Mesothelial cell of epicardium (in vitro differentiated cells): ENCODE measurements around the gene HPCAL1. TPM values are rescaled to one million over a fixed set of nuclear protein-coding genes. Genes with fewer than 3 reads are reported as not detected.

Experiments used
- DNase-seq, 2 experiments: peaks; one replicate each; pipeline ENCODE4 v3.0.0; 2021; ENCODE audit warnings: low spot score in 2 of 2; ENCODE audit not compliant: unreplicated experiment in 2 of 2
- H3K27ac Mint-ChIP-seq: 2 replicates; pipeline ENCODE4 v1.8.0; 2021; ENCODE audit warnings: mixed read lengths
- H3K27me3 Mint-ChIP-seq: 2 replicates; pipeline ENCODE4 v1.8.0; 2021; ENCODE audit warnings: low read depth, mixed read lengths
- H3K36me3 Mint-ChIP-seq: 2 replicates; pipeline ENCODE4 v1.8.0; 2021; ENCODE audit warnings: mixed read lengths
- H3K4me1 Mint-ChIP-seq: 2 replicates; pipeline ENCODE4 v1.8.0; 2021; ENCODE audit warnings: mixed read lengths
- H3K4me3 Mint-ChIP-seq: 2 replicates; pipeline ENCODE4 v1.8.0; 2021; ENCODE audit warnings: mild to moderate bottlenecking, moderate library complexity, mixed read lengths
- H3K9me3 Mint-ChIP-seq: 2 replicates; pipeline ENCODE4 v1.8.0; 2021; ENCODE audit warnings: mixed read lengths
- CTCF ChIP-seq: fragments of 200-600 bp; sonication (generic); IDR thresholded peaks from one replicate; pipeline ENCODE4 v1.5.0; 2021; ENCODE audit warnings: antibody characterized with exemption; ENCODE audit not compliant: unreplicated experiment
- total RNA-seq: library from RNA; stranded (reverse); gene quantifications from 3 replicates; pipeline ENCODE4 v1.2.1, GENCODE V29; 2021

HPCAL1 gene
- total RNA-seq, 1 donor from 2014 or later: 17.5 TPM

- Mint-ChIP-seq H3K27me3 (peaks cover 3% of the 10 kb centered on the region), H3K4me3 (no peak overlapping the region), H3K27ac (no peak overlapping the region), H3K9me3 (no peaks in the 10 kb centered on the region), H3K36me3 (peaks cover 4% of the 10 kb centered on the region), H3K4me1 (peaks cover 11% of the 10 kb centered on the region)
- DNase-seq: no peak
- TF ChIP-seq CTCF: no peak
These were observed 125.7 kb downstream of the HPCAL1 start for GRCh38 chr2:10428355-10428754.

- TF ChIP-seq CTCF: no peak
- no peak for DNase-seq
- Mint-ChIP-seq H3K4me3 (no peak overlapping the region), H3K36me3 (peaks cover 4% of the 10 kb centered on the region), H3K27ac (no peak overlapping the region), H3K27me3 (peaks cover 3% of the 10 kb centered on the region), H3K4me1 (peaks cover 11% of the 10 kb centered on the region), H3K9me3 (no peaks in the 10 kb centered on the region)
These were observed 126.2 kb downstream of the HPCAL1 start for GRCh38 chr2:10428924-10429323.

- DNase-seq: no peak
- Mint-ChIP-seq H3K4me1 (peaks cover 12% of the 10 kb centered on the region), H3K4me3 (no peak overlapping the region), H3K9me3 (no peaks in the 10 kb centered on the region), H3K27me3 (peaks cover 3% of the 10 kb centered on the region), H3K27ac (no peak overlapping the region), H3K36me3 (peaks cover 4% of the 10 kb centered on the region)
- TF ChIP-seq CTCF: no peak
These were observed 128.3 kb downstream of the HPCAL1 start for GRCh38 chr2:10430886-10431622.

GRCh38 chr2:10431797-10432196, 129.1 kb downstream of the HPCAL1 start:
- TF ChIP-seq CTCF: no peak
- peaks cover 3% of the 10 kb centered on the region for H3K27me3 Mint-ChIP-seq

GRCh38 chr2:10432311-10433181, 129.8 kb downstream of the HPCAL1 start:
- H3K4me1 Mint-ChIP-seq: peaks cover 9% of the 10 kb centered on the region
- no peak for DNase-seq
- no peaks in the 10 kb centered on the region for H3K9me3 Mint-ChIP-seq
- no peak overlapping the region for H3K27ac Mint-ChIP-seq
- peaks cover 3% of the 10 kb centered on the region for H3K27me3 Mint-ChIP-seq
- no peak for TF ChIP-seq CTCF
- peak overlapping the region; percentile 55 for H3K4me3 Mint-ChIP-seq
- H3K36me3 Mint-ChIP-seq: no peaks in the 10 kb centered on the region

More at GRCh38 chr2:10431797-10432196, 129.1 kb downstream of the HPCAL1 start:
- H3K36me3 Mint-ChIP-seq: peaks cover 4% of the 10 kb centered on the region
- no peak overlapping the region for H3K27ac Mint-ChIP-seq
- peak overlapping the region; percentile 55 for H3K4me3 Mint-ChIP-seq
- DNase-seq: no peak
- H3K4me1 Mint-ChIP-seq: peaks cover 12% of the 10 kb centered on the region
- no peaks in the 10 kb centered on the region for H3K9me3 Mint-ChIP-seq
